HT1080 (cell line): ENCODE measurements around the gene DENND1A. TPM values are rescaled to one million over a fixed set of nuclear protein-coding genes. Genes with fewer than 3 reads are reported as not detected.

Source experiments
- small RNA-seq: library from RNA; depleted of rRNA; stranded (forward); fragments of <200 nt; gene quantifications from one replicate; pipeline ENCODE3, GENCODE V24; 2014
- total RNA-seq: library from RNA; depleted of rRNA; stranded (reverse); fragments of >200 nt; shearing (Covaris generic); gene quantifications from 2 replicates; pipeline ENCODE4 v1.2.3, GENCODE V29; 2014; rRNA removed

DENND1A gene
- total RNA-seq, 1 experiment from 2014 or later, result 33.6 TPM

Small RNA genes lying within 50 kb of the gene (small RNA-seq; reads per million reads assigned to genes)
- gene MIR601 (not detected), gene MIR7150 (not detected)

Other genes starting within 250 kb of the DENND1A start
- not detected in 2 replicates for gene LHX2, start 81.6 kb upstream of the DENND1A start, total RNA-seq